Measurements from ENCODE around the gene POU4F2. TPM values are rescaled to one million over a fixed set of nuclear protein-coding genes. Genes with fewer than 3 reads are reported as not detected.
A peak's percentile ranks its signal among the peaks of the same experiment; 100 is the strongest.

The POU4F2 gene
- total and polyA plus RNA-seq, 2 experiments from 2014 or later: 0.33 TPM; not detected in 1

DNA sequence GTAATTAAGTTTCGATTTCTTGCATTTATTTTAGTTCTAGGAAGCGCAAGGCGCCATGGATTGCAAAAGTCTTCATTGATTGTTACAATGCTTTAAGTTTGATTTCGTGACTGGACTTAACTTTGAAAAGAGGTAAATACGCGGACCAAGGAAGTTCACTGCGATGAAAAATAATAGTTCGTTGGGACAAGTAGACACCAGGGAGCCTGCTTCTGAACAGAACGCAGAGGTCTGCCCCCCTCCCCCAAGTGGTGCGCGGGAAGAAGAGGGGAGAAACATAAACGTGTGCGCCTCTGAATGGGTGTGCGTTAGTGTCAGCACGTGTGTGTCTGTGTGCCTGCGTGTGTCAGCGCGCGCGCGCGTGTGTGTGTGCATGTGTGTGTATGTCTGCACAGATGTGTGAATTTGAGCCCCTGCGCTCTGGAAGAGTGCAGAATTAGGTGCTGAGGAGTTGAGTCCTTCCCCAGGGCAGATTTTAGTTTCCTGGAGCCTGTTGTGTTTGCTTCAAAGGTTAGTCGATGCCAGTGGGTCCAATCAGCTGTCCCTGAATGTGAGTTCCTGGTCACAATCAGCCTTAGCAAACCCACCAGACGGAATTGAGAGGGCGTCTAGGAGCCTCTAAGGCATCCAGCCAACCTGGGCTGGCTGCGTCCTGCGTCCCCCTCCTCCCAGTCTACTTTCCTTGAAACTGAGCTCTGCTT is 5.8 kb upstream of the POU4F2 start:
- Histone ChIP-seq H3K4me1 (ENCODE audit: insufficient read depth) (no peaks in the 10 kb centered on the region), H4K20me1 (ENCODE audit: insufficient read depth, poor library complexity, severe bottlenecking) (no peaks in the 10 kb centered on the region), H3K9me2 (replicated peaks; ENCODE audit: insufficient read depth) (no peaks in the 10 kb centered on the region), H3K79me2 (no peaks in the 10 kb centered on the region), H3K9me3 (ENCODE audit: low read depth) (no peaks in the 10 kb centered on the region), H3K27me3 (peaks cover 98% of the 10 kb centered on the region), H2AFZ (no peak overlapping the region), H3K4me2 (no peak overlapping the region), H3K27ac (no peak overlapping the region), H3K36me3 (replicated peaks; ENCODE audit: insufficient read depth, low read depth) (no peaks in the 10 kb centered on the region), H3K4me3 (no peak overlapping the region)
- 31% methylated on average over 28 of the region's 28 CpGs for WGBS (ENCODE audit: low lambda C conversion rate, missing lambda C conversion rate)
- DNase-seq (ENCODE audit: low spot score): no peak
- TF ChIP-seq EZH2 (IDR thresholded peaks at IDR 0.05; ENCODE audit: borderline replicate concordance): peak; percentile 48
- no peak for TF ChIP-seq EZH2phosphoT487 (IDR thresholded peaks at IDR 0.05; ENCODE audit: low read depth, severe bottlenecking, unreplicated experiment)

DNA sequence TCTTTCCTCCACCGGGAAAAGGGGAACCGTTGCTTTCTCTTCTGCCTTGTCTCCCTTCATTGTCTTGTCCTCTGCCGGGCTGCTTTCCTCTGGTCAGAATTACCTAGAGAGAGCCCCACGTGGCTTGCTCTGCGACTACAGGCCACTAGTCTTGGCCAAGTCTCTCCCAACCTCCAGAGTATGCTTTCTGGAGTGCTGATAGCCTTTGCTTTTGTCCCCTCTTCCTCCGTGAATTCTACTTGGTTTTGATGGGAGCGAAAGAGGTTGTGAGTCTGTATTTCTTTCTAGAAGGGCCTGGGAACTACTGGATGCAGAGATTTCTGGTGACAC is 5.3 kb upstream of the POU4F2 start:
- no peaks in the 10 kb centered on the region for H3K9me2 ChIP-seq (replicated peaks; ENCODE audit: insufficient read depth)
- H3K4me2 ChIP-seq: no peak overlapping the region
- peaks cover 98% of the 10 kb centered on the region for H3K27me3 ChIP-seq
- DNase-seq (ENCODE audit: low spot score): no peak
- H3K4me3 ChIP-seq: no peak overlapping the region
- H3K36me3 ChIP-seq (replicated peaks; ENCODE audit: insufficient read depth, low read depth): no peaks in the 10 kb centered on the region
- H3K9me3 ChIP-seq (ENCODE audit: low read depth): no peaks in the 10 kb centered on the region
- H3K27ac ChIP-seq: no peak overlapping the region
- H3K4me1 ChIP-seq (ENCODE audit: insufficient read depth): peaks cover 5% of the 10 kb centered on the region
- TF ChIP-seq EZH2phosphoT487 (IDR thresholded peaks at IDR 0.05; ENCODE audit: low read depth, severe bottlenecking, unreplicated experiment): no peak
- TF ChIP-seq, protein P1, sequence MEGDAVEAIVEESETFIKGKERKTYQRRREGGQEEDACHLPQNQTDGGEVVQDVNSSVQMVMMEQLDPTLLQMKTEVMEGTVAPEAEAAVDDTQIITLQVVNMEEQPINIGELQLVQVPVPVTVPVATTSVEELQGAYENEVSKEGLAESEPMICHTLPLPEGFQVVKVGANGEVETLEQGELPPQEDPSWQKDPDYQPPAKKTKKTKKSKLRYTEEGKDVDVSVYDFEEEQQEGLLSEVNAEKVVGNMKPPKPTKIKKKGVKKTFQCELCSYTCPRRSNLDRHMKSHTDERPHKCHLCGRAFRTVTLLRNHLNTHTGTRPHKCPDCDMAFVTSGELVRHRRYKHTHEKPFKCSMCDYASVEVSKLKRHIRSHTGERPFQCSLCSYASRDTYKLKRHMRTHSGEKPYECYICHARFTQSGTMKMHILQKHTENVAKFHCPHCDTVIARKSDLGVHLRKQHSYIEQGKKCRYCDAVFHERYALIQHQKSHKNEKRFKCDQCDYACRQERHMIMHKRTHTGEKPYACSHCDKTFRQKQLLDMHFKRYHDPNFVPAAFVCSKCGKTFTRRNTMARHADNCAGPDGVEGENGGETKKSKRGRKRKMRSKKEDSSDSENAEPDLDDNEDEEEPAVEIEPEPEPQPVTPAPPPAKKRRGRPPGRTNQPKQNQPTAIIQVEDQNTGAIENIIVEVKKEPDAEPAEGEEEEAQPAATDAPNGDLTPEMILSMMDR (IDR thresholded peaks at IDR 0.05; ENCODE audit: poor library complexity): no peak
- TF ChIP-seq EZH2 (IDR thresholded peaks at IDR 0.05; ENCODE audit: borderline replicate concordance): no peak
- H2AFZ ChIP-seq: no peak overlapping the region
- H3K79me2 ChIP-seq: no peaks in the 10 kb centered on the region
- 9% methylated on average over 7 of the region's 7 CpGs for WGBS (ENCODE audit: low lambda C conversion rate, missing lambda C conversion rate)
- H4K20me1 ChIP-seq (ENCODE audit: insufficient read depth, poor library complexity, severe bottlenecking): no peaks in the 10 kb centered on the region

DNA sequence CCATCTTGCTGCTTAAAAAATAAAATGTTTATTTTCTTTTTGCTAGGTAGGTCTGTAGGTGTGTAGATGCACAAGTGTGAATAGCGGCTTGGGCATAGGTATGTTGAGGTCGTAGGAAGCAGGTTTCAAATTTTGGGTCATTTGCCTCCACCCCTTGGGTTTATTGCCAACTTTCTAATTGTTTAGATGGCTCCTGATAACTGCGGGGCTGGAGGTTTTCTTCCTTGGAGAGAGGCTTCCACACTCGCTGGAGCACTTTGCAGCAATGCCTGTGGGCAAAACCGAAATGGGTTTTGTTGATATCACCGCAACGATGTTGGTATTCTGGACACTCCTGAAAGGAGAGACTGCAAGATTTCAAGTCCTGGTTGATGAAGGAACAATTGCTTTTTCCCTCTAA is 3.9 kb upstream of the POU4F2 start:
- WGBS (ENCODE audit: low lambda C conversion rate, missing lambda C conversion rate): 33% methylated on average over 7 of the region's 7 CpGs
- Histone ChIP-seq H3K4me3 (no peak overlapping the region), H3K9me2 (replicated peaks; ENCODE audit: insufficient read depth) (no peaks in the 10 kb centered on the region), H3K4me2 (no peak overlapping the region), H4K20me1 (ENCODE audit: insufficient read depth, poor library complexity, severe bottlenecking) (no peaks in the 10 kb centered on the region), H3K79me2 (no peaks in the 10 kb centered on the region), H2AFZ (no peak overlapping the region), H3K9me3 (ENCODE audit: low read depth) (no peaks in the 10 kb centered on the region), H3K27me3 (peaks cover 98% of the 10 kb centered on the region), H3K4me1 (ENCODE audit: insufficient read depth) (peaks cover 8% of the 10 kb centered on the region), H3K36me3 (replicated peaks; ENCODE audit: insufficient read depth, low read depth) (no peaks in the 10 kb centered on the region), H3K27ac (no peak overlapping the region)
- no peak for DNase-seq (ENCODE audit: low spot score)
- no peak for TF ChIP-seq EZH2phosphoT487 (IDR thresholded peaks at IDR 0.05; ENCODE audit: low read depth, severe bottlenecking, unreplicated experiment)
- no peak for TF ChIP-seq EZH2 (IDR thresholded peaks at IDR 0.05; ENCODE audit: borderline replicate concordance)
- TF ChIP-seq, protein P1 (IDR thresholded peaks at IDR 0.05; ENCODE audit: poor library complexity): no peak

DNA sequence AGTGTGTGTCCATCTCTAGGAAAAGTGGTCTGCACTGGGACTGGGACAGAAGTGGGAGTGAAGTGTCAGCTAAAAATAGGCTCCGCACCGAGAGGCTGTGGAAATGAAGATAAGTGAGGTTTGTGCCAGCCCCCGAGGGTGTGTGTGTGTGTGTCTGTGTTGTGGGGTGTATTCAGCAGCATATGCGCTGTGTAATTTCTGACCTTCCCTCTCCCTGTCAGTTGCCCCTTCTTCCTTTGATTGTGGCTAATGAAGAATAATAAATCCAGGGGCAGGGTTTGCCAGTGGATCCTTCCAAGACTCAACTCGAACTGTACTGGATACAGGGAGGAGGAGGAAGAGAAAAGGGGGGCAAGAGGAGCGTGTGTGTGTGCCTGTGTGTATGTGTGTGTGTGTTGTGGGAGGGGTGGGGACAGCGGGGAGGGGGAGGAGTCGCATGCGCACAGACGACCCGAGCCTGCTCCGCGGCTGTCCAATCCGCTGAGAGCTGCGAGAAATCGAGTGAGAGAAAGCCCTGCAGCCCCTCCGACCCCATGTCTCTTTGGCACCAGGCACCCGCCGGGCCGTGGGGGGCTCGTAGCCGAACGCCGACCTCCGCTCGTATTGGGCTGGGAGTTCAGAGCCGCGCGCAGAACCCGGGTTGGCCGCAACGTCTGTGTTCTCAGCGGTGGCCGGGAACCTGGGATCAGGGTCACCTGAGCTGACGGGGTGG is 916 bp upstream of the POU4F2 start:
- Histone ChIP-seq H3K4me1 (ENCODE audit: insufficient read depth) (peaks cover 8% of the 10 kb centered on the region), H2AFZ (no peak overlapping the region), H3K9me3 (ENCODE audit: low read depth) (no peaks in the 10 kb centered on the region), H3K27me3 (peaks cover 98% of the 10 kb centered on the region), H4K20me1 (ENCODE audit: insufficient read depth, poor library complexity, severe bottlenecking) (no peaks in the 10 kb centered on the region), H3K4me3 (no peak overlapping the region), H3K4me2 (peak overlapping the region; percentile 89), H3K79me2 (no peaks in the 10 kb centered on the region), H3K9me2 (replicated peaks; ENCODE audit: insufficient read depth) (no peaks in the 10 kb centered on the region), H3K36me3 (replicated peaks; ENCODE audit: insufficient read depth, low read depth) (no peaks in the 10 kb centered on the region), H3K27ac (no peak overlapping the region)
- TF ChIP-seq EZH2phosphoT487 (IDR thresholded peaks at IDR 0.05; ENCODE audit: low read depth, severe bottlenecking, unreplicated experiment): peak; percentile 10
- TF ChIP-seq, protein P1 (IDR thresholded peaks at IDR 0.05; ENCODE audit: poor library complexity): no peak
- DNase-seq (ENCODE audit: low spot score): no peak
- 7% methylated on average over 24 of the region's 35 CpGs for WGBS (ENCODE audit: low lambda C conversion rate, missing lambda C conversion rate)

Data from hepatocyte (in vitro differentiated cells).